Activated T-helper 1 cell treated with Interleukin-2 at 50 U/mL for 16 hours (primary cell): Measurements from ENCODE around the gene LYPD1.

Source experiments
- DNase-seq: peaks from one replicate; pipeline ENCODE4 v3.0.0-alpha.2; 2020; ENCODE audit warnings: low read depth

Gene LYPD1

DNA sequence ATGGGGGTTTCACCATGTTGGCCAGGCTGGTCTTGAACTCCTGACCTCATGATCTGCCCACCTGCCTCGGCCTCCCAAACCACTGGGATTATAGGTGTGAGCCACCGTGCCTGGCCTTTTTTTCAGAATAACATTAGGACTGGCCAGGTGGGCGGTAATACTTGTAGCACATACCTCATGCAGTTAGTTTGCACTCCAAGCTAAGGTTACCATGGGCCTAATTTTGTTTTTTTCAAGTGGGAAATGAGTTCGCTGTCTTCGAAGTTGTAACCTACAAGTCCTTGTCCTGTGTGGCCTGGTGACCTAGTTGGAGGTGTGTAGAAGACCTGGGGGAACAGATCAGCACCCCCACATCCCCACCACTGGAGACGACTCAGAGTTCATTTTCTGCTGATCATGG lies 74.8 kb downstream of the LYPD1 start:
- DNase-seq: no peak
